Stimulated activated effector memory CD8-positive, alpha-beta T cell treated with anti-CD3 and anti-CD28 coated beads, Interleukin-12 subunit alpha, Interleukin-12 subunit beta, amount 100 ng/mL, for 72 hours (primary cell): ENCODE data around the gene ITIH1.
"Not testable (repeated sequence)": the region's sequence is repeated elsewhere in the genome, so short reads cannot be mapped to it uniquely, and the experiment has no call there.

Experiments
- ATAC-seq: fragments of 150-1000 bp; cut with Tn5 transposase; 2 replicates; pipeline ENCODE4 v1.10.0; 2021
- DNase-seq, 2 donors: peaks; one replicate each; pipeline ENCODE4 v3.0.0; 2021 to 2022; ENCODE audit warnings: low spot score in 2 of 2
- H3K27ac Mint-ChIP-seq: one replicate; pipeline ENCODE4 v1.8.0; 2022; ENCODE audit warnings: mild to moderate bottlenecking, mixed read lengths
- H3K36me3 Mint-ChIP-seq: one replicate; pipeline ENCODE4 v1.8.0; 2022; ENCODE audit warnings: mild to moderate bottlenecking, mixed read lengths
- H3K4me1 Mint-ChIP-seq: one replicate; pipeline ENCODE4 v1.8.0; 2022; ENCODE audit warnings: mixed read lengths
- H3K4me3 Mint-ChIP-seq: one replicate; pipeline ENCODE4 v1.8.0; 2022; ENCODE audit warnings: mild to moderate bottlenecking, mixed read lengths
- H3K9me3 Mint-ChIP-seq: one replicate; pipeline ENCODE4 v1.8.0; 2022; ENCODE audit warnings: mixed read lengths

ITIH1 gene, protein sequence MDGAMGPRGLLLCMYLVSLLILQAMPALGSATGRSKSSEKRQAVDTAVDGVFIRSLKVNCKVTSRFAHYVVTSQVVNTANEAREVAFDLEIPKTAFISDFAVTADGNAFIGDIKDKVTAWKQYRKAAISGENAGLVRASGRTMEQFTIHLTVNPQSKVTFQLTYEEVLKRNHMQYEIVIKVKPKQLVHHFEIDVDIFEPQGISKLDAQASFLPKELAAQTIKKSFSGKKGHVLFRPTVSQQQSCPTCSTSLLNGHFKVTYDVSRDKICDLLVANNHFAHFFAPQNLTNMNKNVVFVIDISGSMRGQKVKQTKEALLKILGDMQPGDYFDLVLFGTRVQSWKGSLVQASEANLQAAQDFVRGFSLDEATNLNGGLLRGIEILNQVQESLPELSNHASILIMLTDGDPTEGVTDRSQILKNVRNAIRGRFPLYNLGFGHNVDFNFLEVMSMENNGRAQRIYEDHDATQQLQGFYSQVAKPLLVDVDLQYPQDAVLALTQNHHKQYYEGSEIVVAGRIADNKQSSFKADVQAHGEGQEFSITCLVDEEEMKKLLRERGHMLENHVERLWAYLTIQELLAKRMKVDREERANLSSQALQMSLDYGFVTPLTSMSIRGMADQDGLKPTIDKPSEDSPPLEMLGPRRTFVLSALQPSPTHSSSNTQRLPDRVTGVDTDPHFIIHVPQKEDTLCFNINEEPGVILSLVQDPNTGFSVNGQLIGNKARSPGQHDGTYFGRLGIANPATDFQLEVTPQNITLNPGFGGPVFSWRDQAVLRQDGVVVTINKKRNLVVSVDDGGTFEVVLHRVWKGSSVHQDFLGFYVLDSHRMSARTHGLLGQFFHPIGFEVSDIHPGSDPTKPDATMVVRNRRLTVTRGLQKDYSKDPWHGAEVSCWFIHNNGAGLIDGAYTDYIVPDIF

GRCh38 chr3:52777127-52777958, at the start of gene ITIH1:
TSS of gene ITIH1 (plus strand) at chr3:52777599. CDS start at chr3:52777616, 17 bp downstream.
- Mint-ChIP-seq H3K9me3 (no peaks in the 10 kb centered on the region), H3K36me3 (no peaks in the 10 kb centered on the region), H3K4me3 (no peak within 1 kb of the TSS), H3K27ac (peak within 1 kb of the TSS; percentile 27), H3K4me1 (peaks cover 6% of the 10 kb centered on the region)
- no peak for DNase-seq
- ATAC-seq: no peak

DNA sequence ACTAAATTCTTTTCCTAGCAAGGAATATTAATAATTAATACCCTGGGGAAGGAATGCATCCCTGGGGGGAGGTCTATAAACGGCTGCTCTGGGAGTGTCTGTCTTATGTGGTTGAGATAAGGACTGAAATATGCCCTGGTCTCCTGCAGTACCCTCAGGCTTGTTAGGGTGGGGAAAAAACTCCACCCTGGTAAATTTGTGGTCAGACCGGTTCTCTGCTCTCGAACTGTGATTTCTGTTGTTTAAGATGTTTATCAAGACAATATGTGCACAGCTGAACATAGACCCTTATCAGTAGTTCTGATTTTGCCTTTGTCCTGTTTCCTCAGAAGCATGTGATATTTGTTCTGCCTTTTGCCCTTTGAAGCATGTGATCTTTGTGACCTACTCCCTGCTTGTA, 48.6 kb upstream of the ITIH1 start:
- not testable (repeated sequence) for ATAC-seq, H3K4me1 Mint-ChIP-seq, H3K9me3 Mint-ChIP-seq, H3K4me3 Mint-ChIP-seq, DNase-seq, H3K27ac Mint-ChIP-seq
- H3K36me3 Mint-ChIP-seq: peaks cover 14% of the 10 kb centered on the region

DNA sequence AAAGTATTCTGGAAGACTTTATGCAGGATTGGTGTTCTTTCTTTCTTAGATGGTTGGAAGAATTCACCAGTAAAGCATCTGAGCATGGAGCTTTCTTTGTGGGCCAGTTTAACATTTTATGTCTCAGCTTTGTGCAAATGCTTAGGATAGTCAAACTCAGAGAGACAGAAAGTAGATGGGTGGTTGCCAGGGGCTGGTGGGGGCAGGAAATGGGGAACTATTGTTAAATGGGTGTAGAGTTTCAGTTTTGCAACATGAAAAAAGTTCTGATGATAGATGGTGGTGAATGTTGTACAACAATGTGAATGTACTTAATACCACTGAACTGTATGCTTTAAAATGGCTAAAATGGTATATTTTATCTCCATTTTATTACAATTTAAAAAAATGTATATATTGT, 46.7 kb upstream of the ITIH1 start:
- peaks cover 3% of the 10 kb centered on the region for H3K9me3 Mint-ChIP-seq
- no peak for ATAC-seq
- no peaks in the 10 kb centered on the region for H3K4me1 Mint-ChIP-seq
- H3K4me3 Mint-ChIP-seq: no peak overlapping the region
- no peak for DNase-seq
- peaks cover 33% of the 10 kb centered on the region for H3K36me3 Mint-ChIP-seq
- no peak overlapping the region for H3K27ac Mint-ChIP-seq

DNA sequence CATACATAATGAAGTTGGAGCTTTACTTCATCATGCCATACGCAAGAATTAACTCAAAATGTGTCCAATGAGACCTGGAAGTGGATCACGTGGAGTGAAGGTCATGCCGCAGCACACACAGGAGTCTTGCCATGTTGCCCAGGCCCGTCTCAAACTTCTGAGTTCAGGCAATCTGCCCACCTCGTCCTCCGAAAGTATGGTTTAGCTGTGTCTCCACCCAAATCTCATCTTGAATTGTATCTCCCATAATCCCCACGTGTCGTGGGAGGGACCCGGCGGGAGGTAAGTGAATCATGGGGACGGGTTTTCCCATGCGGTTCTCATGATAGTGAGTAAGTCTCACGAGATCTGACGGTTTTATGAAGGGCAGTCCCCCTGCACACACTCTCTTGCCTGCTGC, 45.8 kb upstream of the ITIH1 start:
- no peak for ATAC-seq
- no peak overlapping the region for H3K27ac Mint-ChIP-seq
- H3K36me3 Mint-ChIP-seq: peaks cover 40% of the 10 kb centered on the region

GRCh38 chr3:52733256-52733891, 44.0 kb upstream of the ITIH1 start:
- ATAC-seq (no peak), DNase-seq (no peak)
- Mint-ChIP-seq H3K36me3 (peaks cover 58% of the 10 kb centered on the region), H3K4me3 (no peak overlapping the region), H3K4me1 (no peaks in the 10 kb centered on the region), H3K9me3 (peaks cover 3% of the 10 kb centered on the region), H3K27ac (no peak overlapping the region)

More for the DNA sequence above, 45.8 kb upstream of the ITIH1 start:
- Mint-ChIP-seq H3K9me3 (peaks cover 3% of the 10 kb centered on the region), H3K4me3 (no peak overlapping the region), H3K4me1 (no peaks in the 10 kb centered on the region)
- DNase-seq: no peak

DNA sequence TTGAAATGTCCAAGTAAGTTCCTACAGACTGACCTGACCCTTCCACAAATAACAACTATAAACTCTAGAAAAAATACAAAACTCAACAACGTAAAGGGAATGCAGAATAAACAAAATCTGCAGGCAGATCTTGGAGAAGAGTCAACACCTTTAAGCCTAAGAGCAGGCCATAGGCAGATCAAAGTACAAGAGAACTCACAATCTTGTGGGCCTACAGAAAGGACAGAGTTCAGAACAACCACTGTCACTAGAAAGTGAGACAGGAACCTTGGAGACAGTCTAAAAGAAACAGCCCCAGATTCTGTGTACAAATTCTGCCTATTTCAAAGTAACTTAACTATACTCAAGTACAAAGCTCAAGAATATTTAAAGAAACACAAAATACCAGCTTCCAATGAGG, 37.7 kb upstream of the ITIH1 start:
- Mint-ChIP-seq H3K4me1 (no peaks in the 10 kb centered on the region), H3K9me3 (no peaks in the 10 kb centered on the region), H3K36me3 (peaks cover 97% of the 10 kb centered on the region), H3K27ac (no peak overlapping the region), H3K4me3 (no peak overlapping the region)
- ATAC-seq: no peak
- no peak for DNase-seq

DNA sequence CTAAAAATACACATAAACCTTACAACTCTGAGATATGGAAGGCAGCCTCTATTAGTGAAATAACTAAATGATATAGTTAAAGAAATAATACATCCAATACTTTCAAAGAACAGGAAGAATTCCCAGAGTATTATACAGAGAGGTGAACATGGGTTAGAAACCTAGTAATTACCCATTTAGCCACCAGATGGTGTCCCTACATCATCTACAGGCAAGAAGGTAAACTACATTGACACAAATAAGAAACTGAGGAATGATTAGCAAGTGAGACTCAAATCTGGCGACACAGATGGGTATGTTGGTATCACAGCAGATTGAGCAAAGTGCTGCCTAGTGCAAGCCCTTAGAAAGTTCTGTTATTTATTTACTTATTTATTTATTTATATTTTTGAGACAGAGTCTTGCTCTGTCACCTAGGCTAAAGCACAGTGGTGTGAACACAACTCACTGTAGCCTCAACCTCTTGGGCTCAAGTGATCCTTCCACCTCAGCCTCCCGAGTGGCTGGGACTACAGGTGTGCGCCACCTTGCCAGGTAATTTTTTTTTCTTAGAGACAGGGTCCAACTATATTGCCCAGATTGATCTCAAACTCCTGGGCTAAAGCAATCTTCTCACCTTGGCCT, 34.9 kb upstream of the ITIH1 start:
- Mint-ChIP-seq H3K9me3 (no peaks in the 10 kb centered on the region), H3K4me1 (no peaks in the 10 kb centered on the region), H3K4me3 (no peak overlapping the region), H3K36me3 (peaks cover 99% of the 10 kb centered on the region), H3K27ac (peak overlapping the region; percentile 10)
- no peak for DNase-seq
- no peak for ATAC-seq

GRCh38 chr3:52743152-52743551, 34.2 kb upstream of the ITIH1 start:
- DNase-seq: no peak
- Mint-ChIP-seq H3K4me1 (no peaks in the 10 kb centered on the region), H3K27ac (no peak overlapping the region), H3K4me3 (no peak overlapping the region), H3K36me3 (peaks cover 99% of the 10 kb centered on the region), H3K9me3 (no peaks in the 10 kb centered on the region)
- ATAC-seq: no peak

GRCh38 chr3:52743721-52744120, 33.7 kb upstream of the ITIH1 start:
- H3K36me3 Mint-ChIP-seq: peaks cover 99% of the 10 kb centered on the region
- ATAC-seq (no peak), DNase-seq (no peak)
- no peaks in the 10 kb centered on the region for H3K9me3 Mint-ChIP-seq
- H3K27ac Mint-ChIP-seq: no peak overlapping the region
- H3K4me3 Mint-ChIP-seq: no peak overlapping the region
- no peaks in the 10 kb centered on the region for H3K4me1 Mint-ChIP-seq

DNA sequence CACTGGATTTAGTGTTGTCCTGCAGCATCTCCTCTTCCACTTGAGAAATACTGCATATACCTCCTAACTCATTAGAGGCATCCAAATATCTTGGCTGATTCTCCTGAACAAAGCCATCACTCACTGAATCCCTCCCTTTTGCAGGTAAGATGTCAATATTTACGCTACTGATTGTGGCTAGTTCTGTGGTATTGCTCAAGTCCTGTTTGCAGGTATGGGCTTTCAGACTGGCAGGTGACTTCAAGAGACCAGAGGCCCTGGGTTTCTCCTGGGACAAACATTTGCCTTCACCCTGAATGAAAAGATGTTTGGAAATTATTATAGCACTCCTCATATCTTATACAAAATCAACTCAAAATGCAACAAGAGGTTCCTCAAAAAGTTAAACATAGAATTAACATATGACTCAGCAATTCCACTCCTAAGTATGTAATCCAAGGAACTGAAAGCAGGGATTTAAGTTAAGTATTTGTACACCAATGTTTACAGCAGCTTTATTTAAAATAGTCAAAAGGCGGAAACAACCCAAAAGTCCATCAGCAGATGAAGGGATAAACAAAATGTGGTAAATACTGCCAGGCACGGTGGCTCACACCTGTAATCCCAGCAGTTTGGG, 25.2 kb upstream of the ITIH1 start:
- Mint-ChIP-seq H3K36me3 (peaks cover 90% of the 10 kb centered on the region), H3K4me1 (no peaks in the 10 kb centered on the region), H3K27ac (no peak overlapping the region), H3K9me3 (no peaks in the 10 kb centered on the region), H3K4me3 (no peak overlapping the region)
- ATAC-seq (no peak), DNase-seq (no peak)

GRCh38 chr3:52754373-52754772, 23.0 kb upstream of the ITIH1 start:
- ATAC-seq: no peak
- Mint-ChIP-seq H3K36me3 (peaks cover 90% of the 10 kb centered on the region), H3K27ac (no peak overlapping the region), H3K4me1 (no peaks in the 10 kb centered on the region), H3K4me3 (no peak overlapping the region), H3K9me3 (no peaks in the 10 kb centered on the region)
- DNase-seq: no peak

DNA sequence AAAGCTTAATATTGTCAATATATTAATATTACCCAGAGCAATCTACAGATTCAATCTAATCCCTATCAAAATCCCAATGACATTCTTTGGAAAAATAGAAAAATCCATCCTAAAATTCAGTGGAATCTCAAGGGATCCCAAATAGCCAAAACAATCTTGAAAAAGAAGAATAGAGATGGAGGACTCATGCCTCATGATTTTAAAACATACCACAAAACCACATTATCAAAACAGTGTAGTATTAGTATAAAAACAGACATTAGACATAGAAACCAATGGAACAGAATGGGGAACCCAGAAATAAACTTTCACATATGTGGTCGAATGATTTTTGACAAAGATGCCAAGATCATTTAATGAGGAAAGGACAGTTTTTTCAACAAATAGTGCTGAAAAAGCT, 21.3 kb upstream of the ITIH1 start:
- Mint-ChIP-seq H3K27ac (no peak overlapping the region), H3K9me3 (no peaks in the 10 kb centered on the region), H3K4me3 (no peak overlapping the region), H3K36me3 (peaks cover 90% of the 10 kb centered on the region), H3K4me1 (no peaks in the 10 kb centered on the region)
- ATAC-seq: no peak
- DNase-seq: no peak

GRCh38 chr3:52763466-52763865, 13.9 kb upstream of the ITIH1 start:
- DNase-seq (no peak), ATAC-seq (no peak)
- H3K4me3 Mint-ChIP-seq: no peak overlapping the region
- no peaks in the 10 kb centered on the region for H3K4me1 Mint-ChIP-seq
- H3K36me3 Mint-ChIP-seq: peaks cover 100% of the 10 kb centered on the region
- H3K9me3 Mint-ChIP-seq: no peaks in the 10 kb centered on the region
- no peak overlapping the region for H3K27ac Mint-ChIP-seq
